ENCODE data around the gene PNMT. TPM values are rescaled to one million over a fixed set of nuclear protein-coding genes. Genes with fewer than 3 reads are reported as not detected.

Gene PNMT
- polyA plus RNA-seq, 1 donor from 2014 or later: 1.5 TPM

DNA sequence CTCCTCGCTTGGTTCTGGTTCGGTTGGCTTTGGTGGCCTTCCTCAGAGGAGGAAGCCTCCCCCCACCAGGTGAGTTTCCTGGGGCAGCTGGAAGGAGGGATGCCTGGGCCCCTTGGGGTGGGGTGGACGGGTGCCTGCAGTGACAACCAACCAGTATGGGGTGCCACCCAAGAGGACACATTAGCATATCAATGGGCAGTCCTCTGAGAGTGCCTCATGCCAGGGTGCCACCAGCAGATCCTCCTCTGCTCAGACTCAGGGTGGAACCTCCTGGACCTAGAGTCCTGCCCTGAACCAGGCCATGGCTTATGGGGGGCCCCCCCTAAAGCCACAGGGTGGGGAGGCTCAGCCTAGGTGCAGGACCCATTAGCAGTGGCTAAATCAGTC is 38.8 kb upstream of the PNMT start:
- Histone ChIP-seq H3K9me2 (ENCODE audit: insufficient read depth, low read length) (no peaks in the 10 kb centered on the region), H2AFZ (ENCODE audit: low read depth, low read length) (no peak overlapping the region), H3K4me3 (ENCODE audit: low read length) (no peak overlapping the region), H3K36me3 (ENCODE audit: insufficient read depth, low read length) (no peaks in the 10 kb centered on the region), H3K9ac (ENCODE audit: low read length) (no peak overlapping the region), H3K27me3 (ENCODE audit: insufficient read depth, low read depth, low read length) (peaks cover 47% of the 10 kb centered on the region), H3F3A (ENCODE audit: insufficient read depth, low read length, poor library complexity, severe bottlenecking) (no peaks in the 10 kb centered on the region), H3K79me2 (replicated peaks; ENCODE audit: insufficient read depth, low read length) (no peaks in the 10 kb centered on the region), H4K20me1 (ENCODE audit: insufficient read depth) (no peaks in the 10 kb centered on the region), H3K9me3 (ENCODE audit: low read length) (no peaks in the 10 kb centered on the region), H3K27ac (ENCODE audit: low read length) (no peak overlapping the region), H3K4me2 (ENCODE audit: low read length) (no peak overlapping the region)
- TF ChIP-seq POLR2AphosphoS5 (IDR thresholded peaks at IDR 0.05): no peak
- no peak for TF ChIP-seq SMC3 (conservative IDR thresholded peaks at IDR 0.05; ENCODE audit: poor library complexity)
- TF ChIP-seq TAF1 (IDR thresholded peaks at IDR 0.05; ENCODE audit: low read depth): no peak
- TF ChIP-seq MXI1 (conservative IDR thresholded peaks at IDR 0.05; ENCODE audit: poor library complexity, severe bottlenecking): no peak
- TF ChIP-seq, protein P1, sequence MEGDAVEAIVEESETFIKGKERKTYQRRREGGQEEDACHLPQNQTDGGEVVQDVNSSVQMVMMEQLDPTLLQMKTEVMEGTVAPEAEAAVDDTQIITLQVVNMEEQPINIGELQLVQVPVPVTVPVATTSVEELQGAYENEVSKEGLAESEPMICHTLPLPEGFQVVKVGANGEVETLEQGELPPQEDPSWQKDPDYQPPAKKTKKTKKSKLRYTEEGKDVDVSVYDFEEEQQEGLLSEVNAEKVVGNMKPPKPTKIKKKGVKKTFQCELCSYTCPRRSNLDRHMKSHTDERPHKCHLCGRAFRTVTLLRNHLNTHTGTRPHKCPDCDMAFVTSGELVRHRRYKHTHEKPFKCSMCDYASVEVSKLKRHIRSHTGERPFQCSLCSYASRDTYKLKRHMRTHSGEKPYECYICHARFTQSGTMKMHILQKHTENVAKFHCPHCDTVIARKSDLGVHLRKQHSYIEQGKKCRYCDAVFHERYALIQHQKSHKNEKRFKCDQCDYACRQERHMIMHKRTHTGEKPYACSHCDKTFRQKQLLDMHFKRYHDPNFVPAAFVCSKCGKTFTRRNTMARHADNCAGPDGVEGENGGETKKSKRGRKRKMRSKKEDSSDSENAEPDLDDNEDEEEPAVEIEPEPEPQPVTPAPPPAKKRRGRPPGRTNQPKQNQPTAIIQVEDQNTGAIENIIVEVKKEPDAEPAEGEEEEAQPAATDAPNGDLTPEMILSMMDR (IDR thresholded peaks at IDR 0.05; ENCODE audit: poor library complexity, severe bottlenecking): no peak
- TF ChIP-seq, protein P2, sequence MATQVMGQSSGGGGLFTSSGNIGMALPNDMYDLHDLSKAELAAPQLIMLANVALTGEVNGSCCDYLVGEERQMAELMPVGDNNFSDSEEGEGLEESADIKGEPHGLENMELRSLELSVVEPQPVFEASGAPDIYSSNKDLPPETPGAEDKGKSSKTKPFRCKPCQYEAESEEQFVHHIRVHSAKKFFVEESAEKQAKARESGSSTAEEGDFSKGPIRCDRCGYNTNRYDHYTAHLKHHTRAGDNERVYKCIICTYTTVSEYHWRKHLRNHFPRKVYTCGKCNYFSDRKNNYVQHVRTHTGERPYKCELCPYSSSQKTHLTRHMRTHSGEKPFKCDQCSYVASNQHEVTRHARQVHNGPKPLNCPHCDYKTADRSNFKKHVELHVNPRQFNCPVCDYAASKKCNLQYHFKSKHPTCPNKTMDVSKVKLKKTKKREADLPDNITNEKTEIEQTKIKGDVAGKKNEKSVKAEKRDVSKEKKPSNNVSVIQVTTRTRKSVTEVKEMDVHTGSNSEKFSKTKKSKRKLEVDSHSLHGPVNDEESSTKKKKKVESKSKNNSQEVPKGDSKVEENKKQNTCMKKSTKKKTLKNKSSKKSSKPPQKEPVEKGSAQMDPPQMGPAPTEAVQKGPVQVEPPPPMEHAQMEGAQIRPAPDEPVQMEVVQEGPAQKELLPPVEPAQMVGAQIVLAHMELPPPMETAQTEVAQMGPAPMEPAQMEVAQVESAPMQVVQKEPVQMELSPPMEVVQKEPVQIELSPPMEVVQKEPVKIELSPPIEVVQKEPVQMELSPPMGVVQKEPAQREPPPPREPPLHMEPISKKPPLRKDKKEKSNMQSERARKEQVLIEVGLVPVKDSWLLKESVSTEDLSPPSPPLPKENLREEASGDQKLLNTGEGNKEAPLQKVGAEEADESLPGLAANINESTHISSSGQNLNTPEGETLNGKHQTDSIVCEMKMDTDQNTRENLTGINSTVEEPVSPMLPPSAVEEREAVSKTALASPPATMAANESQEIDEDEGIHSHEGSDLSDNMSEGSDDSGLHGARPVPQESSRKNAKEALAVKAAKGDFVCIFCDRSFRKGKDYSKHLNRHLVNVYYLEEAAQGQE (IDR thresholded peaks at IDR 0.05; ENCODE audit: borderline replicate concordance): no peak
- TF ChIP-seq EZH2 (IDR thresholded peaks at IDR 0.05; ENCODE audit: borderline replicate concordance, insufficient read depth, low read length, poor library complexity, severe bottlenecking): no peak
- no peak for TF ChIP-seq EP300 (conservative IDR thresholded peaks at IDR 0.05; ENCODE audit: poor library complexity, severe bottlenecking)
- TF ChIP-seq RAD21 (conservative IDR thresholded peaks at IDR 0.05): no peak

GRCh38 chr17:39629898-39630297 is 38.4 kb upstream of the PNMT start:
- Histone ChIP-seq H3K4me3 (ENCODE audit: low read length) (no peak overlapping the region), H3K9ac (ENCODE audit: low read length) (no peak overlapping the region)

More at GRCh38 chr17:39629898-39630297, 38.4 kb upstream of the PNMT start:
- Histone ChIP-seq H3K4me2 (ENCODE audit: low read length) (no peak overlapping the region), H3K9me2 (ENCODE audit: insufficient read depth, low read length) (no peaks in the 10 kb centered on the region), H3K36me3 (ENCODE audit: insufficient read depth, low read length) (no peaks in the 10 kb centered on the region), H3K27ac (ENCODE audit: low read length) (no peak overlapping the region), H3K79me2 (replicated peaks; ENCODE audit: insufficient read depth, low read length) (no peaks in the 10 kb centered on the region), H3K27me3 (ENCODE audit: insufficient read depth, low read depth, low read length) (peaks cover 43% of the 10 kb centered on the region), H4K20me1 (ENCODE audit: insufficient read depth) (no peaks in the 10 kb centered on the region), H2AFZ (ENCODE audit: low read depth, low read length) (no peak overlapping the region), H3K9me3 (ENCODE audit: low read length) (no peaks in the 10 kb centered on the region), H3F3A (ENCODE audit: insufficient read depth, low read length, poor library complexity, severe bottlenecking) (no peaks in the 10 kb centered on the region)
- TF ChIP-seq MXI1 (conservative IDR thresholded peaks at IDR 0.05; ENCODE audit: poor library complexity, severe bottlenecking) (no peak), SMC3 (conservative IDR thresholded peaks at IDR 0.05; ENCODE audit: poor library complexity) (no peak), EZH2 (IDR thresholded peaks at IDR 0.05; ENCODE audit: borderline replicate concordance, insufficient read depth, low read length, poor library complexity, severe bottlenecking) (no peak), TAF1 (IDR thresholded peaks at IDR 0.05; ENCODE audit: low read depth) (no peak), EP300 (conservative IDR thresholded peaks at IDR 0.05; ENCODE audit: poor library complexity, severe bottlenecking) (no peak), RAD21 (conservative IDR thresholded peaks at IDR 0.05) (no peak), POLR2AphosphoS5 (IDR thresholded peaks at IDR 0.05) (no peak)
- TF ChIP-seq, protein P2 (IDR thresholded peaks at IDR 0.05; ENCODE audit: borderline replicate concordance): no peak
- TF ChIP-seq, protein P1 (IDR thresholded peaks at IDR 0.05; ENCODE audit: poor library complexity, severe bottlenecking): no peak

All from neural cell (in vitro differentiated cells).